ENCODE measurements around the gene LARP1.

- TF ChIP-seq CTCF (IDR thresholded peaks at IDR 0.05; ENCODE audit: low read depth, low read length, poor library complexity, severe bottlenecking) (no peak), EZH2phosphoT487 (IDR thresholded peaks at IDR 0.05; ENCODE audit: borderline replicate concordance, low read length) (no peak)
Measured at GRCh38 chr5:154758977-154759376, 3.8 kb downstream of the LARP1 start.
